ENCODE results near the gene EDDM13. TPM values are rescaled to one million over a fixed set of nuclear protein-coding genes. Genes with fewer than 3 reads are reported as not detected.
A peak's percentile ranks its signal among the peaks of the same experiment; 100 is the strongest.

Gene EDDM13
- total RNA-seq, 1 experiment from 2014 or later, result not detected

DNA sequence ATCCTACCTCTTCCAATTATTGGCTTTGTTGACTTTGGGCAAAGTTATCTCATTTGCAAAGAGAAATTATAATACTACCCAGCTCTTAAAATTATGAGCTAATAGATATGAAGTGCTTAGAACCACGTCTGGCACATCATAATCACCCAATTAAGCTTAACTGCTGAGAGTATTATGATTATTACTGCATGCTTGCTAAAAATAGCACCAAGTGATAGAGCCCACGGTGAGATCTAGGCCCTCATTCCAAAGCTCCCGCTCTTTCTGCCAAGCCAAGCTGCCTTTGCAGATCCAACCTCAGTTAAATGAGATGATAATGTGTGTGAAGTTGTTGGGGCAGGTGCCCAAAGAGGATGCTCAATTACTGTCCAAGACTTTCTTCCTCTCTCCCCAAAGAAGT, 6.5 kb upstream of the EDDM13 start:
- TF ChIP-seq, protein P1, sequence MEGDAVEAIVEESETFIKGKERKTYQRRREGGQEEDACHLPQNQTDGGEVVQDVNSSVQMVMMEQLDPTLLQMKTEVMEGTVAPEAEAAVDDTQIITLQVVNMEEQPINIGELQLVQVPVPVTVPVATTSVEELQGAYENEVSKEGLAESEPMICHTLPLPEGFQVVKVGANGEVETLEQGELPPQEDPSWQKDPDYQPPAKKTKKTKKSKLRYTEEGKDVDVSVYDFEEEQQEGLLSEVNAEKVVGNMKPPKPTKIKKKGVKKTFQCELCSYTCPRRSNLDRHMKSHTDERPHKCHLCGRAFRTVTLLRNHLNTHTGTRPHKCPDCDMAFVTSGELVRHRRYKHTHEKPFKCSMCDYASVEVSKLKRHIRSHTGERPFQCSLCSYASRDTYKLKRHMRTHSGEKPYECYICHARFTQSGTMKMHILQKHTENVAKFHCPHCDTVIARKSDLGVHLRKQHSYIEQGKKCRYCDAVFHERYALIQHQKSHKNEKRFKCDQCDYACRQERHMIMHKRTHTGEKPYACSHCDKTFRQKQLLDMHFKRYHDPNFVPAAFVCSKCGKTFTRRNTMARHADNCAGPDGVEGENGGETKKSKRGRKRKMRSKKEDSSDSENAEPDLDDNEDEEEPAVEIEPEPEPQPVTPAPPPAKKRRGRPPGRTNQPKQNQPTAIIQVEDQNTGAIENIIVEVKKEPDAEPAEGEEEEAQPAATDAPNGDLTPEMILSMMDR (conservative IDR thresholded peaks at IDR 0.05; ENCODE audit: low read depth, low read length), result no peak
- TF ChIP-seq EZH2 (IDR thresholded peaks at IDR 0.05; ENCODE audit: low read length, unreplicated experiment) (no peak), EZH2phosphoT487 (IDR thresholded peaks at IDR 0.05; ENCODE audit: borderline replicate concordance, low read length) (no peak)
- ChIA-PET CTCF (no interaction called here), POLR2A (ENCODE audit: unreplicated experiment) (no interaction called here)
- Histone ChIP-seq H3K9me2 (replicated peaks; ENCODE audit: low read length) (no peaks in the 10 kb centered on the region), H3K4me3 (ENCODE audit: low read length) (no peak overlapping the region), H3K79me2 (ENCODE audit: low read length) (no peaks in the 10 kb centered on the region), H3K9me3 (ENCODE audit: low read length) (no peaks in the 10 kb centered on the region), H3K27ac (ENCODE audit: low read length) (no peak overlapping the region), H3K9ac (ENCODE audit: low read length) (no peak overlapping the region), H3K4me1 (ENCODE audit: insufficient read depth, low read length) (no peaks in the 10 kb centered on the region), H3K4me2 (ENCODE audit: low read length) (no peak overlapping the region), H3K36me3 (ENCODE audit: low read depth, low read length) (no peaks in the 10 kb centered on the region), H2AFZ (ENCODE audit: low read length) (no peak overlapping the region), H3K27me3 (ENCODE audit: low read length) (no peaks in the 10 kb centered on the region), H4K20me1 (ENCODE audit: low read length) (no peaks in the 10 kb centered on the region), H3F3A (ENCODE audit: low read length, unreplicated experiment) (no peaks in the 10 kb centered on the region)
- no TSS peak for BruUV-seq (replicated peaks)
- no peak for DNase-seq
- intact Hi-C loops (cut with micrococcal nuclease), result no loop called here
- ATAC-seq, result no peak

DNA sequence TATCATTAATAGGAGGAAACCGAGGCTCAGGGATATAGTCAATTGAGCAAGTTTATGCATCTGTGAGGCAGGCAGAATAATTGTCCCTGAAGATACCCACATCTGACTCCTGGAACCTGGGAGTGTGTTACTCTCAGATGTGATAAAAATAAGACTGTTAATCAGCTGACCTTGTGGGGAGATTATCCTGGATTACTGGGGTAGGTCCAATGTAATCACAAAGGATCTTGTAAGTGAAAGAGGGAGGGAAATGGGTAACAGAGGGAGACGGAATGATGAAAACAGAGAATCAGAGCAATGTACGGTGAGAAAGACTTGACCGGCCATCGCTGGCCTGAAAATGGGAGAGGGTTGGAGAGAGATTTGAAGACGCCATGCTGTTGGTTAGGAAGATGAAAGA, 3.2 kb upstream of the EDDM13 start:
- Histone ChIP-seq H3K27ac (ENCODE audit: low read length) (no peak overlapping the region), H3K27me3 (ENCODE audit: low read length) (no peaks in the 10 kb centered on the region), H3K4me2 (ENCODE audit: low read length) (no peak overlapping the region), H3K36me3 (ENCODE audit: low read depth, low read length) (no peaks in the 10 kb centered on the region), H3K4me1 (ENCODE audit: insufficient read depth, low read length) (no peaks in the 10 kb centered on the region), H3K9ac (ENCODE audit: low read length) (no peak overlapping the region), H3K4me3 (ENCODE audit: low read length) (no peak overlapping the region), H3K9me2 (replicated peaks; ENCODE audit: low read length) (no peaks in the 10 kb centered on the region), H4K20me1 (ENCODE audit: low read length) (no peaks in the 10 kb centered on the region), H3K9me3 (ENCODE audit: low read length) (no peaks in the 10 kb centered on the region), H3K79me2 (ENCODE audit: low read length) (no peaks in the 10 kb centered on the region), H2AFZ (ENCODE audit: low read length) (no peak overlapping the region), H3F3A (ENCODE audit: low read length, unreplicated experiment) (no peaks in the 10 kb centered on the region)
- no peak for TF ChIP-seq EZH2phosphoT487 (IDR thresholded peaks at IDR 0.05; ENCODE audit: borderline replicate concordance, low read length)
- DNase-seq (no peak), ATAC-seq (no peak)
- ChIA-PET CTCF (no interaction called here), POLR2A (ENCODE audit: unreplicated experiment) (no interaction called here)
- no TSS peak for BruUV-seq (replicated peaks)
- intact Hi-C loops (cut with micrococcal nuclease), result no loop called here

DNA sequence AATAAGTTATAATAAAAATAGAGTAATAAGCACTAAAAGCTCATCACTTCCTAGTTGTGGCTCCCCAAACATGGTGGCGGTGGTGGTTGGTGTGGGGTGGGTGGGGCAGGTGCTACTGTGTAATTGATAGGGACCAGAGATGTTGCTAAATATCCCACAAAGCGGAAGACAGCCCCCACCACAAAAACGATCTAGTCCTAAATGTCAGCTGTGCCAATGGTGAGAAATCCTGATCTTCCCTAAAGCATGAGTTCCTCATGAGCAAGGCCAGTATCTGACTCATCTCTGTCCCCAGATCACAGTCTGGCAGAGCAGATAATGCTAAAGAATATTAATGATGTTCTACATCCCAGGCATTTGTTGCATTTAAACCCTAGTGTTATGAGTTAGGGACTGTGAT, 1.9 kb upstream of the EDDM13 start:
- TF ChIP-seq EZH2phosphoT487 (IDR thresholded peaks at IDR 0.05; ENCODE audit: borderline replicate concordance, low read length), result no peak
- ChIA-PET CTCF (no interaction called here), POLR2A (ENCODE audit: unreplicated experiment) (no interaction called here)
- H3K9me2 ChIP-seq (replicated peaks; ENCODE audit: low read length), result no peaks in the 10 kb centered on the region
- ATAC-seq (no peak), DNase-seq (peak; percentile 9)
- intact Hi-C loops (cut with micrococcal nuclease), result no loop called here
- no peak overlapping the region for H3K9ac ChIP-seq (ENCODE audit: low read length)
- no peaks in the 10 kb centered on the region for H3K27me3 ChIP-seq (ENCODE audit: low read length)
- H3K36me3 ChIP-seq (ENCODE audit: low read depth, low read length), result no peaks in the 10 kb centered on the region
- H3K27ac ChIP-seq (ENCODE audit: low read length), result no peak overlapping the region
- H3K4me3 ChIP-seq (ENCODE audit: low read length), result no peak overlapping the region
- no peak overlapping the region for H3K4me2 ChIP-seq (ENCODE audit: low read length)
- H2AFZ ChIP-seq (ENCODE audit: low read length), result no peak overlapping the region
- no peaks in the 10 kb centered on the region for H3K79me2 ChIP-seq (ENCODE audit: low read length)
- H3K9me3 ChIP-seq (ENCODE audit: low read length), result no peaks in the 10 kb centered on the region
- no TSS peak for BruUV-seq (replicated peaks)
- H3F3A ChIP-seq (ENCODE audit: low read length, unreplicated experiment), result no peaks in the 10 kb centered on the region
- H3K4me1 ChIP-seq (ENCODE audit: insufficient read depth, low read length), result no peaks in the 10 kb centered on the region
- H4K20me1 ChIP-seq (ENCODE audit: low read length), result no peaks in the 10 kb centered on the region

DNA sequence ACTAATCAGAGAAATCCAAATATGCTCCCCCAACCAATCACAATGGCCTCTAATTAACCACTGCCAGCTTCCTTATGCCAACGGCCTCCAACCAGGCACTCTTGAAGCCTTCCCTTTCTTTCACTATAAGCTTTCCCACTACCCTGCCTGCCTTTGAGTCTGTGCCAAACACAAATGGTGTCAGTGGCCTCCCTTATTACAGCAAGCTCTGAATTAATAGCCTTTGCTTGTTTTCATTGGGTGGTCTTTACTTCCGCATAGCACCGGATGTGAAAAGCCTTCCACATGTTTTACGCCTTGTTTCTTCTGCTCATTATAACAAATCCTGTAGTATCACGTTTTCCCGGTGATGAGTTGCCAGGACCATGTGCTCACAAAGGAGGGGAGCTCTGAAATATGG, 1.4 kb upstream of the EDDM13 start:
- Histone ChIP-seq H3K27ac (ENCODE audit: low read length) (no peak overlapping the region), H3F3A (ENCODE audit: low read length, unreplicated experiment) (no peaks in the 10 kb centered on the region), H3K79me2 (ENCODE audit: low read length) (no peaks in the 10 kb centered on the region), H3K9me2 (replicated peaks; ENCODE audit: low read length) (no peaks in the 10 kb centered on the region), H4K20me1 (ENCODE audit: low read length) (no peaks in the 10 kb centered on the region), H3K9ac (ENCODE audit: low read length) (no peak overlapping the region), H3K27me3 (ENCODE audit: low read length) (no peaks in the 10 kb centered on the region), H2AFZ (ENCODE audit: low read length) (no peak overlapping the region), H3K4me1 (ENCODE audit: insufficient read depth, low read length) (no peaks in the 10 kb centered on the region), H3K36me3 (ENCODE audit: low read depth, low read length) (no peaks in the 10 kb centered on the region), H3K9me3 (ENCODE audit: low read length) (no peaks in the 10 kb centered on the region), H3K4me3 (ENCODE audit: low read length) (no peak overlapping the region), H3K4me2 (ENCODE audit: low read length) (no peak overlapping the region)
- CTCF ChIA-PET, result no interaction called here
- TF ChIP-seq, protein P1 (conservative IDR thresholded peaks at IDR 0.05; ENCODE audit: low read depth, low read length), result no peak
- TF ChIP-seq EZH2phosphoT487 (IDR thresholded peaks at IDR 0.05; ENCODE audit: borderline replicate concordance, low read length) (no peak), EZH2 (IDR thresholded peaks at IDR 0.05; ENCODE audit: low read length, unreplicated experiment) (no peak)
- POLR2A ChIA-PET (ENCODE audit: unreplicated experiment), result no interaction called here
- intact Hi-C loops (cut with micrococcal nuclease), result no loop called here
- no peak for ATAC-seq
- no peak for DNase-seq
- no TSS peak for BruUV-seq (replicated peaks)
